GM19395 (cell line): ENCODE measurements around the gene MAD2L2.

Experiments used
- ATAC-seq: cut with Tn5 transposase; IDR thresholded peaks from one replicate; pipeline ENCODE4 v1.9.1; 2021; ENCODE audit warnings: mild to moderate bottlenecking, moderate library complexity; ENCODE audit not compliant: unreplicated experiment

Gene MAD2L2

GRCh38 chr1:11684070-11684469 lies 3.1 kb upstream of the MAD2L2 start:
- no peak for ATAC-seq

- no peak for ATAC-seq
These were observed 1.9 kb upstream of the MAD2L2 start for GRCh38 chr1:11682799-11683198.

- ATAC-seq, result no peak
These were observed 1.4 kb upstream of the MAD2L2 start for GRCh38 chr1:11682287-11682771.

GRCh38 chr1:11680270-11681070 lies 478 bp downstream of the MAD2L2 start:
- ATAC-seq, result peak; percentile 20

- ATAC-seq, result no peak
These were observed 2.5 kb downstream of the MAD2L2 start for GRCh38 chr1:11678442-11678841.

GRCh38 chr1:11676386-11677103 lies 4.4 kb downstream of the MAD2L2 start:
- ATAC-seq, result no peak

GRCh38 chr1:11675325-11675724 lies 5.6 kb downstream of the MAD2L2 start:
- no peak for ATAC-seq

GRCh38 chr1:11674488-11674887 lies 6.5 kb downstream of the MAD2L2 start:
- ATAC-seq, result no peak

- no peak for ATAC-seq
These were observed 7.7 kb downstream of the MAD2L2 start for GRCh38 chr1:11673089-11673769.

- ATAC-seq, result no peak
These were observed 9.2 kb downstream of the MAD2L2 start for GRCh38 chr1:11671544-11672286.

GRCh38 chr1:11671205-11671543 lies 9.8 kb downstream of the MAD2L2 start:
- no peak for ATAC-seq

GRCh38 chr1:11670747-11671146 lies 10.2 kb downstream of the MAD2L2 start:
- ATAC-seq, result no peak

- no peak for ATAC-seq
These were observed 12.4 kb downstream of the MAD2L2 start for GRCh38 chr1:11668516-11668915.

- ATAC-seq, result peak; percentile 59
These were observed 16.4 kb downstream of the MAD2L2 start for GRCh38 chr1:11664336-11665065.

GRCh38 chr1:11661103-11661502 lies 19.8 kb downstream of the MAD2L2 start:
- no peak for ATAC-seq

- ATAC-seq, result no peak
These were observed 21.2 kb downstream of the MAD2L2 start for GRCh38 chr1:11659748-11660147.

GRCh38 chr1:11658542-11658941 lies 22.4 kb downstream of the MAD2L2 start:
- no peak for ATAC-seq

- ATAC-seq, result no peak
These were observed 23.3 kb downstream of the MAD2L2 start for GRCh38 chr1:11657654-11658053.

GRCh38 chr1:11654939-11655808 lies 25.8 kb downstream of the MAD2L2 start:
- no peak for ATAC-seq
